Hepatocyte (in vitro differentiated cells): ENCODE measurements around the gene ALCAM.

ENCODE experiments used
- CTCF ChIP-seq: fragments of 200-600 bp; sonication (generic); IDR thresholded peaks from 2 replicates; pipeline ENCODE4 v1.5.1; 2016; ENCODE audit warnings: antibody characterized with exemption, mild to moderate bottlenecking; ENCODE audit not compliant: poor library complexity
- EZH2phosphoT487 ChIP-seq: fragments of 200-600 bp; sonication (generic); IDR thresholded peaks from one replicate; pipeline ENCODE4 v1.6.1; 2018; ENCODE audit warnings: antibody characterized with exemption, mild to moderate bottlenecking, low read depth, moderate library complexity; ENCODE audit not compliant: unreplicated experiment, severe bottlenecking

- TF ChIP-seq CTCF (no peak), EZH2phosphoT487 (no peak)
Measured at GRCh38 chr3:105553851-105554250, 187.1 kb downstream of the ALCAM start.
